ENCODE results near the gene CCDC171.

GRCh38 chr9:15617782-15618181 is 64.9 kb downstream of the CCDC171 start:
- TF ChIP-seq, protein P1, sequence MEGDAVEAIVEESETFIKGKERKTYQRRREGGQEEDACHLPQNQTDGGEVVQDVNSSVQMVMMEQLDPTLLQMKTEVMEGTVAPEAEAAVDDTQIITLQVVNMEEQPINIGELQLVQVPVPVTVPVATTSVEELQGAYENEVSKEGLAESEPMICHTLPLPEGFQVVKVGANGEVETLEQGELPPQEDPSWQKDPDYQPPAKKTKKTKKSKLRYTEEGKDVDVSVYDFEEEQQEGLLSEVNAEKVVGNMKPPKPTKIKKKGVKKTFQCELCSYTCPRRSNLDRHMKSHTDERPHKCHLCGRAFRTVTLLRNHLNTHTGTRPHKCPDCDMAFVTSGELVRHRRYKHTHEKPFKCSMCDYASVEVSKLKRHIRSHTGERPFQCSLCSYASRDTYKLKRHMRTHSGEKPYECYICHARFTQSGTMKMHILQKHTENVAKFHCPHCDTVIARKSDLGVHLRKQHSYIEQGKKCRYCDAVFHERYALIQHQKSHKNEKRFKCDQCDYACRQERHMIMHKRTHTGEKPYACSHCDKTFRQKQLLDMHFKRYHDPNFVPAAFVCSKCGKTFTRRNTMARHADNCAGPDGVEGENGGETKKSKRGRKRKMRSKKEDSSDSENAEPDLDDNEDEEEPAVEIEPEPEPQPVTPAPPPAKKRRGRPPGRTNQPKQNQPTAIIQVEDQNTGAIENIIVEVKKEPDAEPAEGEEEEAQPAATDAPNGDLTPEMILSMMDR (IDR thresholded peaks at IDR 0.05; ENCODE audit: low read depth, low read length, missing input control) = no peak
- TF ChIP-seq FOXA2 (IDR thresholded peaks at IDR 0.05) (no peak), YY1 (IDR thresholded peaks at IDR 0.05) (no peak), RAD21 (IDR thresholded peaks at IDR 0.05) (no peak), JUND (IDR thresholded peaks at IDR 0.05) (no peak), TAF1 (conservative IDR thresholded peaks at IDR 0.05) (no peak), FOXA1 (IDR thresholded peaks at IDR 0.05) (no peak), ATF3 (IDR thresholded peaks at IDR 0.05) (no peak), GABPA (IDR thresholded peaks at IDR 0.05 in 1 of 2, conservative IDR thresholded peaks at IDR 0.05 in 1 of 2) (no peak), SP1 (IDR thresholded peaks at IDR 0.05) (no peak), RXRA (IDR thresholded peaks at IDR 0.05) (no peak)
- TF ChIP-seq, protein P2, sequence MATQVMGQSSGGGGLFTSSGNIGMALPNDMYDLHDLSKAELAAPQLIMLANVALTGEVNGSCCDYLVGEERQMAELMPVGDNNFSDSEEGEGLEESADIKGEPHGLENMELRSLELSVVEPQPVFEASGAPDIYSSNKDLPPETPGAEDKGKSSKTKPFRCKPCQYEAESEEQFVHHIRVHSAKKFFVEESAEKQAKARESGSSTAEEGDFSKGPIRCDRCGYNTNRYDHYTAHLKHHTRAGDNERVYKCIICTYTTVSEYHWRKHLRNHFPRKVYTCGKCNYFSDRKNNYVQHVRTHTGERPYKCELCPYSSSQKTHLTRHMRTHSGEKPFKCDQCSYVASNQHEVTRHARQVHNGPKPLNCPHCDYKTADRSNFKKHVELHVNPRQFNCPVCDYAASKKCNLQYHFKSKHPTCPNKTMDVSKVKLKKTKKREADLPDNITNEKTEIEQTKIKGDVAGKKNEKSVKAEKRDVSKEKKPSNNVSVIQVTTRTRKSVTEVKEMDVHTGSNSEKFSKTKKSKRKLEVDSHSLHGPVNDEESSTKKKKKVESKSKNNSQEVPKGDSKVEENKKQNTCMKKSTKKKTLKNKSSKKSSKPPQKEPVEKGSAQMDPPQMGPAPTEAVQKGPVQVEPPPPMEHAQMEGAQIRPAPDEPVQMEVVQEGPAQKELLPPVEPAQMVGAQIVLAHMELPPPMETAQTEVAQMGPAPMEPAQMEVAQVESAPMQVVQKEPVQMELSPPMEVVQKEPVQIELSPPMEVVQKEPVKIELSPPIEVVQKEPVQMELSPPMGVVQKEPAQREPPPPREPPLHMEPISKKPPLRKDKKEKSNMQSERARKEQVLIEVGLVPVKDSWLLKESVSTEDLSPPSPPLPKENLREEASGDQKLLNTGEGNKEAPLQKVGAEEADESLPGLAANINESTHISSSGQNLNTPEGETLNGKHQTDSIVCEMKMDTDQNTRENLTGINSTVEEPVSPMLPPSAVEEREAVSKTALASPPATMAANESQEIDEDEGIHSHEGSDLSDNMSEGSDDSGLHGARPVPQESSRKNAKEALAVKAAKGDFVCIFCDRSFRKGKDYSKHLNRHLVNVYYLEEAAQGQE (IDR thresholded peaks at IDR 0.05) = no peak
- TF ChIP-seq, protein P3, sequence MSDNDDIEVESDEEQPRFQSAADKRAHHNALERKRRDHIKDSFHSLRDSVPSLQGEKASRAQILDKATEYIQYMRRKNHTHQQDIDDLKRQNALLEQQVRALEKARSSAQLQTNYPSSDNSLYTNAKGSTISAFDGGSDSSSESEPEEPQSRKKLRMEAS (IDR thresholded peaks at IDR 0.05) = no peak
- TF ChIP-seq, protein P4, sequence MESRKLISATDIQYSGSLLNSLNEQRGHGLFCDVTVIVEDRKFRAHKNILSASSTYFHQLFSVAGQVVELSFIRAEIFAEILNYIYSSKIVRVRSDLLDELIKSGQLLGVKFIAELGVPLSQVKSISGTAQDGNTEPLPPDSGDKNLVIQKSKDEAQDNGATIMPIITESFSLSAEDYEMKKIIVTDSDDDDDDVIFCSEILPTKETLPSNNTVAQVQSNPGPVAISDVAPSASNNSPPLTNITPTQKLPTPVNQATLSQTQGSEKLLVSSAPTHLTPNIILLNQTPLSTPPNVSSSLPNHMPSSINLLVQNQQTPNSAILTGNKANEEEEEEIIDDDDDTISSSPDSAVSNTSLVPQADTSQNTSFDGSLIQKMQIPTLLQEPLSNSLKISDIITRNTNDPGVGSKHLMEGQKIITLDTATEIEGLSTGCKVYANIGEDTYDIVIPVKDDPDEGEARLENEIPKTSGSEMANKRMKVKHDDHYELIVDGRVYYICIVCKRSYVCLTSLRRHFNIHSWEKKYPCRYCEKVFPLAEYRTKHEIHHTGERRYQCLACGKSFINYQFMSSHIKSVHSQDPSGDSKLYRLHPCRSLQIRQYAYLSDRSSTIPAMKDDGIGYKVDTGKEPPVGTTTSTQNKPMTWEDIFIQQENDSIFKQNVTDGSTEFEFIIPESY (IDR thresholded peaks at IDR 0.05) = no peak

Measured in liver (tissue), 3 donors.